GM12878 (cell line): ENCODE measurements around the gene PLRG1. TPM values are rescaled to one million over a fixed set of nuclear protein-coding genes. Genes with fewer than 3 reads are reported as not detected.

ENCODE experiments used
- ATAC-seq: fragments of 200-7000 bp; cut with Tn5 transposase; 3 replicates; pipeline ENCODE4 v1.9.1; 2020; ENCODE audit warnings: mild to moderate bottlenecking, moderate library complexity
- BruUV-seq: library from RNA; stranded (reverse); fragments of 400-500 nt; replicated peaks from 2 replicates; lab custom pipeline; 2021; lab: Mats Ljungman, UMichigan
- CTCF ChIA-PET: fragments of 300-600 bp; sonication (Branson Sonifier 250); formaldehyde crosslinking; extraction: SDS; loops from one replicate; lab custom pipeline; 2021; ENCODE audit warnings: inconsistent platforms; lab: Yijun Ruan, JAX
- POLR2A ChIA-PET: fragments of 350-600 bp; formaldehyde crosslinking; extraction: SDS; loops from one replicate; lab custom pipeline; 2021; ENCODE audit warnings: inconsistent platforms; lab: Charles Lee
- RAD21 ChIA-PET: fragments of 300-600 bp; sonication (Branson Sonifier 250); formaldehyde crosslinking; loops from one replicate; lab custom pipeline; 2023; ENCODE audit warnings: antibody characterized with exemption; ENCODE audit not compliant: unreplicated experiment; lab: Charles Lee
- SMC1A ChIA-PET: fragments of 300-600 bp; sonication (Branson Sonifier 250); formaldehyde crosslinking; loops from one replicate; lab custom pipeline; 2023; ENCODE audit not compliant: unreplicated experiment, uncharacterized antibody; lab: Charles Lee
- DNase-seq: peaks from one replicate; pipeline ENCODE4 v3.0.0-alpha.2; 2011; ENCODE audit warnings: low read depth, low spot score
- FAIRE-seq: peaks from 3 replicates; lab custom pipeline; 2011; peaks lifted over from hg19 to GRCh38; lab: Jason Lieb, UNC
- H2AFZ ChIP-seq: 2 replicates; pipeline ENCODE4 v1.6.0; 2011; ENCODE audit warnings: low read depth, low read length, control low read depth; ENCODE audit not compliant: control insufficient read depth
- H3K27ac ChIP-seq: 2 replicates; pipeline ENCODE4 v1.5.1; 2011; ENCODE audit warnings: control low read depth; ENCODE audit not compliant: control insufficient read depth, insufficient read depth
- H3K27me3 ChIP-seq, 2 experiments: replicated peaks in 1 of 2; 2 replicates each; pipeline versions ENCODE4 v1.6.0 to v1.6.1; 2011; ENCODE audit warnings: low read length in 1 of 2; ENCODE audit not compliant: control insufficient read depth in 2 of 2, insufficient read depth in 2 of 2
- H3K36me3 ChIP-seq, 2 experiments: 2 replicates each; pipeline ENCODE4 v1.5.1; 2011; ENCODE audit warnings: low read length in 1 of 2; ENCODE audit not compliant: control insufficient read depth in 2 of 2, insufficient read depth in 2 of 2
- H3K4me1 ChIP-seq: 2 replicates; pipeline ENCODE4 v1.6.1; 2011; ENCODE audit warnings: mild to moderate bottlenecking, low read length, moderate library complexity, mixed read lengths; ENCODE audit not compliant: control insufficient read depth, insufficient read depth
- H3K4me2 ChIP-seq: 2 replicates; pipeline ENCODE4 v1.6.0; 2011; ENCODE audit warnings: control low read depth; ENCODE audit not compliant: control insufficient read depth, insufficient read depth
- H3K4me3 ChIP-seq: fragments of 200-600 bp; sonication (generic); 2 replicates; pipeline ENCODE4 v1.5.1; 2016
- H3K79me2 ChIP-seq: 2 replicates; pipeline ENCODE4 v1.6.0; 2011; ENCODE audit warnings: low read length; ENCODE audit not compliant: control insufficient read depth, insufficient read depth
- H3K9ac ChIP-seq: 2 replicates; pipeline ENCODE4 v1.8.0; 2011; ENCODE audit warnings: low read length, control low read depth, mixed read lengths; ENCODE audit not compliant: control insufficient read depth, insufficient read depth
- H3K9me3 ChIP-seq: replicated peaks from 3 replicates; pipeline ENCODE4 v1.5.1; 2011; ENCODE audit warnings: mild to moderate bottlenecking, low read length; ENCODE audit not compliant: control insufficient read depth, insufficient read depth
- H4K20me1 ChIP-seq: 2 replicates; pipeline ENCODE4 v1.6.0; 2011; ENCODE audit not compliant: control insufficient read depth, insufficient read depth
- BCLAF1 ChIP-seq: fragments of 450-650 bp; IDR thresholded peaks from 2 replicates; pipeline ENCODE4 v1.6.1; 2017; ENCODE audit warnings: antibody characterized with exemption, mild to moderate bottlenecking, moderate library complexity
- EP300 ChIP-seq, 2 experiments: fragments of 150-350 bp in 1 of 2; IDR thresholded peaks; 2 replicates each; pipeline ENCODE4 v1.6.1; 2011 to 2012; ENCODE audit warnings: low read depth in 2 of 2, low read length in 2 of 2, borderline replicate concordance in 1 of 2, improper control_type of control experiment in 1 of 2, inconsistent platforms in 1 of 2; ENCODE audit not compliant: control insufficient read depth in 1 of 2
- GABPA ChIP-seq: IDR thresholded peaks from 2 replicates; pipeline ENCODE4 v1.6.1; 2014; ENCODE audit warnings: antibody characterized with exemption, low read depth, mild to moderate bottlenecking, inconsistent platforms
- HCFC1 ChIP-seq: fragments of 150-350 bp; IDR thresholded peaks from 2 replicates; pipeline ENCODE4 v1.6.1; 2014; ENCODE audit warnings: low read length
- HDAC6 ChIP-seq: fragments of 200-600 bp; sonication (generic); IDR thresholded peaks from one replicate; pipeline ENCODE4 v1.8.0; 2017; ENCODE audit warnings: antibody characterized with exemption; ENCODE audit not compliant: unreplicated experiment
- KAT2A ChIP-seq: conservative IDR thresholded peaks from 2 replicates; pipeline ENCODE4 v1.6.1; 2011; ENCODE audit warnings: low read depth, low read length; ENCODE audit not compliant: control insufficient read depth
- MEF2A ChIP-seq: IDR thresholded peaks from 2 replicates; pipeline ENCODE4 v1.6.1; 2011; ENCODE audit warnings: low read depth, mild to moderate bottlenecking, low read length, moderate library complexity; ENCODE audit not compliant: insufficient read depth
- PAX8 ChIP-seq: fragments of 450-650 bp; IDR thresholded peaks from 2 replicates; pipeline ENCODE4 v1.6.1; 2017; ENCODE audit warnings: mild to moderate bottlenecking, moderate library complexity
- PML ChIP-seq: IDR thresholded peaks from 2 replicates; pipeline ENCODE4 v1.6.1; 2012; ENCODE audit warnings: low read length, inconsistent platforms
- RB1 ChIP-seq: fragments of 450-650 bp; formaldehyde crosslinking; IDR thresholded peaks from 2 replicates; pipeline ENCODE4 v1.6.1; 2017; ENCODE audit warnings: mild to moderate bottlenecking, borderline replicate concordance
- SMAD1 ChIP-seq: fragments of 450-650 bp; IDR thresholded peaks from 2 replicates; pipeline ENCODE4 v1.6.1; 2018; ENCODE audit warnings: mild to moderate bottlenecking, low read depth; ENCODE audit not compliant: partially characterized antibody
- SMARCA5 ChIP-seq: fragments of 450-650 bp; IDR thresholded peaks from 2 replicates; pipeline ENCODE4 v1.6.1; 2017; ENCODE audit warnings: mild to moderate bottlenecking
- SUPT20H ChIP-seq: IDR thresholded peaks from 2 replicates; pipeline ENCODE4 v1.6.1; 2011; ENCODE audit warnings: low read depth, mild to moderate bottlenecking, low read length, moderate library complexity, borderline replicate concordance; ENCODE audit not compliant: control insufficient read depth
- SUZ12 ChIP-seq: fragments of 200-600 bp; sonication (generic); IDR thresholded peaks from one replicate; pipeline ENCODE4 v1.6.1; 2018; ENCODE audit warnings: antibody characterized with exemption, mild to moderate bottlenecking; ENCODE audit not compliant: unreplicated experiment
- TAF1 ChIP-seq: IDR thresholded peaks from 2 replicates; pipeline ENCODE4 v1.6.1; 2011; ENCODE audit warnings: mild to moderate bottlenecking, low read depth, low read length, borderline replicate concordance
- YY1 ChIP-seq: IDR thresholded peaks from 2 replicates; pipeline ENCODE4 v1.6.1; 2011; ENCODE audit warnings: low read depth, mild to moderate bottlenecking, low read length
- ZBED1 ChIP-seq: IDR thresholded peaks from 2 replicates; pipeline ENCODE4 v1.6.1; 2016; ENCODE audit warnings: borderline replicate concordance
- in situ Hi-C: fragments of 300-500 bp; cut with MboI; formaldehyde crosslinking; loops from 9 replicates; pipeline ENCODE4 v1.14.3; 2018; ENCODE audit warnings: mixed read lengths
- intact Hi-C: fragments of 100-400 bp; cut with micrococcal nuclease; formaldehyde crosslinking; loops from one replicate; pipeline ENCODE4 v1.14.2; 2022; ENCODE audit not compliant: unreplicated experiment
- polyA plus RNA-seq, 11 experiments: library from polyadenylated mRNA; depleted of rRNA in 4 of 11; unstranded in 6 of 11; stranded (reverse) in 5 of 11; fragments of >200 nt; fragmentation: Nextera tagmentation in 4 of 11; fragmentation: Illumina TruSeq in 1 of 11; extraction: Ambion mirVana in 4 of 11; extraction: Trizol in 1 of 11; gene quantifications; 1 replicate in 1 of 11; 2 replicates in 10 of 11; pipeline versions ENCODE4 v1.2.1 to v1.2.3, GENCODE V29; 2011 to 2016; ENCODE audit warnings: inconsistent platforms in 2 of 11, missing spikeins in 2 of 11, low read depth in 1 of 11
- total RNA-seq, 4 experiments: library from RNA; depleted of rRNA in 3 of 4; stranded (reverse); fragments of >200 nt in 3 of 4; fragmentation: Illumina TruSeq in 1 of 4; extraction: Trizol in 1 of 4; gene quantifications; 2 replicates each; pipeline versions ENCODE4 v1.2.1 to v1.2.3, GENCODE V29; 2013 to 2021
- TF ChIP-seq, protein P1 (sequence below): fragments of 450-650 bp; formaldehyde crosslinking; IDR thresholded peaks from 2 replicates; pipeline ENCODE4 v1.5.0; 2022; ENCODE audit warnings: mild to moderate bottlenecking, missing genetic modification characterization

Gene PLRG1
- total and polyA plus RNA-seq, 10 of the 15 experiments (the other 5 are each of a cell fraction or from before 2014, with no cell fraction given): 54.7 to 182 (median 111) TPM

DNA sequence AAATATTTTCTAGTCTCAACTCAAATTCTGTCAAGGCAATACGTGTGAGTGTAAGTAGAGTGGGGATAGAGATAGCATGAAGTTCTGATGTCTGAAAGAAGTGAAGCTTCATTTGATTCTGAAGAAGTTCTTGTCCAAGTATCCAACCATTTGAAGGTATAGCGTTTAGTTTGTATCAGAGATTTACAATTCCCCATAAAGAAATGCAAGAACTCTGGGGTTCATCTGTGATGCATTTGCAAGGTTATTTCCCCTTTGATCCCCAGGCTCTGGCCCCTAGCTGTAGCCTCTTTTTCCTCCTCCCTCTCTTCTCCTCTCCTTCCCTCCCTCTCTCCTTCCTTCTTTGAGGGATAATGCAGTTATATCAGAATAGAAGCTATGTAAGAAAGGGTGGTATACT, 32.5 kb upstream of the PLRG1 start (continued):
- TF ChIP-seq, protein P1, sequence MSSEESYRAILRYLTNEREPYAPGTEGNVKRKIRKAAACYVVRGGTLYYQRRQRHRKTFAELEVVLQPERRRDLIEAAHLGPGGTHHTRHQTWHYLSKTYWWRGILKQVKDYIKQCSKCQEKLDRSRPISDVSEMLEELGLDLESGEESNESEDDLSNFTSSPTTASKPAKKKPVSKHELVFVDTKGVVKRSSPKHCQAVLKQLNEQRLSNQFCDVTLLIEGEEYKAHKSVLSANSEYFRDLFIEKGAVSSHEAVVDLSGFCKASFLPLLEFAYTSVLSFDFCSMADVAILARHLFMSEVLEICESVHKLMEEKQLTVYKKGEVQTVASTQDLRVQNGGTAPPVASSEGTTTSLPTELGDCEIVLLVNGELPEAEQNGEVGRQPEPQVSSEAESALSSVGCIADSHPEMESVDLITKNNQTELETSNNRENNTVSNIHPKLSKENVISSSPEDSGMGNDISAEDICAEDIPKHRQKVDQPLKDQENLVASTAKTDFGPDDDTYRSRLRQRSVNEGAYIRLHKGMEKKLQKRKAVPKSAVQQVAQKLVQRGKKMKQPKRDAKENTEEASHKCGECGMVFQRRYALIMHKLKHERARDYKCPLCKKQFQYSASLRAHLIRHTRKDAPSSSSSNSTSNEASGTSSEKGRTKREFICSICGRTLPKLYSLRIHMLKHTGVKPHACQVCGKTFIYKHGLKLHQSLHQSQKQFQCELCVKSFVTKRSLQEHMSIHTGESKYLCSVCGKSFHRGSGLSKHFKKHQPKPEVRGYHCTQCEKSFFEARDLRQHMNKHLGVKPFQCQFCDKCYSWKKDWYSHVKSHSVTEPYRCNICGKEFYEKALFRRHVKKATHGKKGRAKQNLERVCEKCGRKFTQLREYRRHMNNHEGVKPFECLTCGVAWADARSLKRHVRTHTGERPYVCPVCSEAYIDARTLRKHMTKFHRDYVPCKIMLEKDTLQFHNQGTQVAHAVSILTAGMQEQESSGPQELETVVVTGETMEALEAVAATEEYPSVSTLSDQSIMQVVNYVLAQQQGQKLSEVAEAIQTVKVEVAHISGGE (CRISPR knock-in tag): no peak
- no peak for TF ChIP-seq BCLAF1
- no peak for TF ChIP-seq GABPA

DNA sequence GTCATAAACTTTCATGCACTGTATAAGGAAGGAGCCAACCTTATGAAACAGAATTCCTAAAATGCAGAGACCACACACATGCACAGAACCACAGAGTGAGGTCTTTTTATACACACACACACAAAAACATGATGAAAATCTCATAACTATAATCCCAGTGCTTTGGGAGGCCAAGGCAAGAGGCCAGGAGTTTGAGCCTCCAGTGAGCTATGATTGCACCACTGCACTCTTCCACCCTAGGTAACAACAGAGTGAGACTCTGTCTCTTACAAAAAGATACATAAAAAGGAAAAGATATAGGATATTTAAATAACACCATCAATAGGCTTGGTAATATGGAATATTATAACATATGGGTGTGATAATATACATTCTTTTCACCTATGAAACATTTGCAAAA, 29.7 kb upstream of the PLRG1 start:
- H4K20me1 ChIP-seq: no peaks in the 10 kb centered on the region
- intact Hi-C loops (no loop called here), in situ Hi-C loops (no loop called here)
- TF ChIP-seq SMAD1 (no peak), MEF2A (no peak), PML (no peak), TAF1 (no peak), SUPT20H (no peak), RB1 (no peak), HDAC6 (no peak), YY1 (no peak), SMARCA5 (no peak), SUZ12 (no peak), HCFC1 (no peak), EP300 (IDR thresholded peaks at IDR 0.05; ENCODE audit: borderline replicate concordance in 1 of 2, control insufficient read depth in 1 of 2, low read depth in 2 of 2, low read length in 2 of 2) (no peak), PAX8 (no peak), ZBED1 (no peak), KAT2A (no peak)
- BruUV-seq: no TSS peak
- ChIA-PET SMC1A (no interaction called here), RAD21 (no interaction called here), CTCF (no interaction called here), POLR2A (no interaction called here)
- DNase-seq (no peak), ATAC-seq (no peak), FAIRE-seq (no peak)
- no peak overlapping the region for H3K9ac ChIP-seq
- H3K4me1 ChIP-seq: no peaks in the 10 kb centered on the region
- no peaks in the 10 kb centered on the region for H3K79me2 ChIP-seq
- no peaks in the 10 kb centered on the region for H3K9me3 ChIP-seq
- no peaks in the 10 kb centered on the region for H3K36me3 ChIP-seq
- H3K4me3 ChIP-seq: no peak overlapping the region
- H3K4me2 ChIP-seq: no peak overlapping the region
- H3K27me3 ChIP-seq: no peaks in the 10 kb centered on the region; a peak in 1 of 4 replicates
- H3K27ac ChIP-seq: no peak overlapping the region
- no peak overlapping the region for H2AFZ ChIP-seq
